GM15510 (cell line): ENCODE results near the gene SLC2A2.

Experiments used
- POLR2A ChIP-seq: IDR thresholded peaks from 3 replicates; pipeline ENCODE4 v1.6.1; 2011; ENCODE audit warnings: borderline replicate concordance; ENCODE audit not compliant: insufficient read length; ENCODE audit errors: extremely low read depth

The SLC2A2 gene

GRCh38 chr3:171026597-171027293, at the start of gene SLC2A2:
TSS of gene SLC2A2 (minus strand) at chr3:171026720. CDS start at chr3:171026670, 50 bp downstream.
- no peak for TF ChIP-seq POLR2A

DNA sequence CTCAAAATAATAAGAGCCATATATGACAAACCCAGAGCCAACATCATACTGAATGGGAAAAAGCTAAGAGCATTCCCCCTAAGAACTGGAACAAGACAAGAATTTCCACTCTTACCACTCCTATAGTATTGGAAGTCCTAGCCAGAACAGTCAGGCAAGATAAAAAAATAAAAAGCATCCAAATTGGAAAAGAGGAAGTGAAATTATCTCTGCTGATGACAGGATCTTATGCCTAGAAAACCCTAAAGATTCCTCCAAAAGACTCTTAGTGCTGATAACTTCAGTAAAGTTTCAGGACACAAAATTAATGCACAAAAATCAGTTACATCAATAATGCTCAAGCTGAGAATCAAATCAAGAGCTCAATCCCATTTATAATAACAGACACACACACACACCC, 45.9 kb upstream of the SLC2A2 start:
- no peak for TF ChIP-seq POLR2A

DNA sequence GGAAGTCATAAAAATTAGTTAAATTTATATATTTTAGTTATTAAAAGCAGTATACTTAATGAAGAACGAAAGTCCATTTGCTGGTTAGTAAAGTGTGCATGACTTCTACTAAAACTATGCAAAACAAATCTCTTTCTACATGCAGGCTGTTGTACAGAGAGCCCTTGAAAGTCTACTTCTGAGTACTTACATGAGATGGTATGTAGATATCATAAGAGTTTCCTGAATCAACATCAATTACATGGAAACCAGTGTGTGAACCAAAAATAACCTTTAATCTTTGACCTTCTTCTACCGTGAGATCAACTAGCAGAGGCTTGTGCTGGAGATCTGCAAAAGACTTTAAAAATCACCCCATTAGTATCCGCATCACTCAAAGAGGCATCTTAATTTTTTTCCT, 42.1 kb upstream of the SLC2A2 start:
- TF ChIP-seq POLR2A: no peak

GRCh38 chr3:171066206-171066605, 39.7 kb upstream of the SLC2A2 start:
- no peak for TF ChIP-seq POLR2A

DNA sequence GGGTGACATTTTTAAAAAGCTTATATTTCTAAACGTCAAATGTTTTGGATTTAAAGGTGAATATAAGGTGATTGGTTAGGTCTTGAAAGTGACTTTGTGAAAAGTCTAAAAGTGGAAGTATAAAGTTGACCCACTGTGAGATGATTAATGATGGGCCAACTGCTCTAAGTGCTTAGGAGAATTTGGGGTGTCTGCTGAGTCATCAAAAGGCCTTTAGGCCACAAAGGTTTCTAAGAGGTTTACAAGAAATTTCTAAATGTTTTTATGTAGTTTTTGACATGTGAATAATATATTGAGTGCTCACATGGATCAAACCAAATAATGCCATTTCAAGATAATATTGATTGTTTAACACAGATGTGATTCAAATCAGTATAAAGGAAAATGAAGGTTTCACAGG, 39.2 kb upstream of the SLC2A2 start:
- TF ChIP-seq POLR2A: no peak

- TF ChIP-seq POLR2A: no peak
These were observed 37.9 kb upstream of the SLC2A2 start for GRCh38 chr3:171064461-171064860.

GRCh38 chr3:171061749-171062148, 35.2 kb upstream of the SLC2A2 start:
- TF ChIP-seq POLR2A: no peak

GRCh38 chr3:171059978-171060377, 33.5 kb upstream of the SLC2A2 start:
- TF ChIP-seq POLR2A: no peak

- no peak for TF ChIP-seq POLR2A
These were observed 32.5 kb upstream of the SLC2A2 start for GRCh38 chr3:171058873-171059603.

DNA sequence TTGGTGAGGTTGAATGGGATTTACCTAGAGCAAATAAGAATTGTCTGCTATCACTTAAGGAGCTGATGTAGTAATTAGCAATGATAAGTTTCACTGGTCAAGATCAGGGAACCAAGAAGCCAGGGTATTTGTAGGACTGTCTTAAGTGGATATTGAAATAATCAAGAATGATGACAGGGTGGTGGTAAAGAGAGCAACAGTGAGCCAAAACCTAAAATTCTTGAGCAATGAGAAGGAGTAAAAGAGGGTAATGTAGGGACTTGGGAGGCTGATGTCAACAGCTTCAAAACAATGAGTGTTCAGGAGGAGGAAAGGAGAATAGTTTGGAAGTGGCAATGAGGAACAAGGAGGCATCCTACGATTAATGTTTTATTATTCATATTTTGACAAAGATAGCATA, 31.5 kb upstream of the SLC2A2 start:
- no peak for TF ChIP-seq POLR2A

DNA sequence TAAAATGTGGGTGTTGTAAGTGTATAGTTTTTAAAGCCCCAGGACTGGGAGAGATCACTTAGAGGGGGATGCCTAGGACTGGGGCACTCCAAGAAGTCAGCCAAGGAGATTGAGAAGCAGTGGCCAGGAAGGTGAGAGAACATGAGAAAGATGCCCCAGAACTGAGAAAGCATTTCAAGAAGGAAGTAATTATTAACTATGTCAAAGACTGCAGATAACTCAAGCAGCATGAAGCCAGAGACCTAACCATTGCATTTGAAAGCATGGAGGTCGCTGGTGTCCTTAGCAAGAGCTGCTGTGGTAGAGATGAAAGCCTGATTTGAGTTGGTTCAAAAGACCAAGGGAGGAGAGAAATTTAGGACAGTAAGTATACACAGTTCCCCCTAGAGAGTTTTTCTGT, 30.6 kb upstream of the SLC2A2 start:
- no peak for TF ChIP-seq POLR2A

- no peak for TF ChIP-seq POLR2A
These were observed 30.0 kb upstream of the SLC2A2 start for GRCh38 chr3:171056528-171056927.

- no peak for TF ChIP-seq POLR2A
These were observed 29.0 kb upstream of the SLC2A2 start for GRCh38 chr3:171055336-171056178.

- TF ChIP-seq POLR2A: no peak
These were observed 28.4 kb upstream of the SLC2A2 start for GRCh38 chr3:171054921-171055320.

- TF ChIP-seq POLR2A: no peak
These were observed 27.7 kb upstream of the SLC2A2 start for GRCh38 chr3:171054231-171054630.
